ENCODE measurements around the gene TP53I13.
A peak's percentile ranks its signal among the peaks of the same experiment; 100 is the strongest.

Gene TP53I13

DNA sequence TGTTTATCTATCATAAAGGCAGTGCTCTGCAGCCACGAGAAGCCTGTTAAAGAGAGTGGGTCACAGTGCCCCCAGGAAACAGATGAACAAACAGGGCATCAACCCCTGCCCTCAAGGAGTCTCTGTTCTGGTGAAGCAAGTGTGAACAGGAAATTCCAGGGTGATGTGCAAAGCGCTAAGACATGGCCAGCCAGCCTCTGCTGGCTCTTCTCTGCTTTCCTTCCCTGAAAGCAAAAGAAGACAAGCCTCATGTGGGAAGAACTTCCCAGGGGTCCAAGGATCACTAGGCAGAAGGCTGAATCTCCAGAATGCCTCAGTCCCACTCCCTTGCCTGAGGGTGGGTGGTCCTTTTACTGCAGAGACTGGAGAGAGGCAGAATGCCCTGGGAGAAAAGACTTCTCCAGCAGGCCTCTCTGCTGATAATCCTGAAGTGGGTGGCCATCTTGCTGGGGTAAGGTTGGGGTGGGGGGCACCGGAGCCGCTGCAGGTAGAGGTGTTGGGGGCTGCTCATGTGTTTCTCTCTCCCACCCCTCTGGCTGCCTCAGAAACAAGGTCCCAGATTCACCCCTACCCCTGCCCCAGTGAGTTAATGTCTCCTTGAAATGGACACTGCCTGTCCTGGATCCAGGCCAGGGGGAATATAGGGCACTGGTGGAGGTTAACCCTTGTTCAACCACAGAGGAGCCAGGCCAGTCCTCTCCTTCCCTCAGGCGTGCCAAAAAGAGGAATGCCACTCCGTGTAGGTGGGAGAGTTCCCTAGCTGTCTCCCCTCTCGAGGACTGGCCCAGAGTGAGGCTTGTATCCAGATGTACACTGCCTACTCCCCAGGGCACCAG, 26.8 kb downstream of the TP53I13 start:
- no peak for DNase-seq

DNA sequence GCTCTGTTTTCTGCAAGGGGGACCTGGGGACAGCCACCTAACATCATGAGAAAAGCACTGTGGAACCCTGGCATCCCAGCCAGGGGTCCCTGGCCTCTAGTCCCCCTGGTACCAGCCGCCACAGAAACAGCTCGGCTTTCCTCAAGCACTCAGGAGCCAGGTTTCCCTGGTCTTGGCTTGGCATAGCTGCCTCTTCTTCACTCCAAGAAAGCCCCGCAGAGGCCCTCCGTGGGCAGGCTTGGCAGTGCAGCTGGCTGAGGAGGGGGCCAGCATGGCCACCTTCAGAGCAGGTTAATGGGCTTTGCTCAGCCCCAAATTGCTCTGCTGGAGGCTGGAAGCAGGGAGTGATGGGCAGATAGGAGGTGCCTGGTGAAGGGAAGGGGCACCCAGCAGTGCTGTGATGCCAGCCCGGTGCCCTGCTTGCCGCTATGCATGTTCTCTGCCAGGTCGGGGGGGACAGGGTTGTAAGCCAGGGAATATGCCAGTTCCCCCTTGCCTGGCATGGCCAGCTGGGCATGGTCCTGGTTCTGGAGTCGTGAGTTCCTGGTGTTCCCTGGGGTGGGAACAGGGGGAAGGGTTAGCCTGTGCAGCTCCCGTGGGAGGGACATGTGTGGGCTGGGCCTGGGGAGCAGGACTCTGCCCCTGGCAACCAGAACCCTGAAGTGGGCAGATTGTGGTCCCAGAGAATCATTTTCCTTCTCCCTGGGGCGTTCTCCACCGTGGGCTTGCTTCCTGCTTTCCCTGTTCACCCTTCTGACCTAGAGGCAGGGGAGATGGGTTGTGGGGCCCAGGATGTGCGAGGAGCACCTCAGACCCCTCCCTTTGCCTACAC, 27.7 kb downstream of the TP53I13 start:
- DNase-seq, result no peak

DNA sequence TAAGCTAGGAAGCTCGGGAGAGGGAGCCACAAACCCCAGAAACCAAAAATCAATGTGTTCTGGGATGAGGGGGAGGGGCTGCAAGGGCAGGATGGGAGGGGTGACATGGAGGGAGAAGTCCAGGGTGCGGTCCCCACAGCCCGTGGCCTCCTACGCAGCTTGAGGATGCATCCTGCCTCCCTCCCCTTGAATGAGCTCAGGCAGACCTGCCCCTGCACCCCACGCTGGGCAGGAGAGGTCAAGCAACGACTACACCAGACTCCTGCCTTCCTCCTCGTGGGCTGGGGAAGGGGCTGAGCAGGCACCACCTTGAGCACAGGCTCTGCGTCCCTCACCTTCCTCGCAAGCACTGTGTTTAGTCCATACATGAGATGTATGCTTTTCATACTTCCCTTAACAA, 28.3 kb downstream of the TP53I13 start:
- no peak for DNase-seq

DNA sequence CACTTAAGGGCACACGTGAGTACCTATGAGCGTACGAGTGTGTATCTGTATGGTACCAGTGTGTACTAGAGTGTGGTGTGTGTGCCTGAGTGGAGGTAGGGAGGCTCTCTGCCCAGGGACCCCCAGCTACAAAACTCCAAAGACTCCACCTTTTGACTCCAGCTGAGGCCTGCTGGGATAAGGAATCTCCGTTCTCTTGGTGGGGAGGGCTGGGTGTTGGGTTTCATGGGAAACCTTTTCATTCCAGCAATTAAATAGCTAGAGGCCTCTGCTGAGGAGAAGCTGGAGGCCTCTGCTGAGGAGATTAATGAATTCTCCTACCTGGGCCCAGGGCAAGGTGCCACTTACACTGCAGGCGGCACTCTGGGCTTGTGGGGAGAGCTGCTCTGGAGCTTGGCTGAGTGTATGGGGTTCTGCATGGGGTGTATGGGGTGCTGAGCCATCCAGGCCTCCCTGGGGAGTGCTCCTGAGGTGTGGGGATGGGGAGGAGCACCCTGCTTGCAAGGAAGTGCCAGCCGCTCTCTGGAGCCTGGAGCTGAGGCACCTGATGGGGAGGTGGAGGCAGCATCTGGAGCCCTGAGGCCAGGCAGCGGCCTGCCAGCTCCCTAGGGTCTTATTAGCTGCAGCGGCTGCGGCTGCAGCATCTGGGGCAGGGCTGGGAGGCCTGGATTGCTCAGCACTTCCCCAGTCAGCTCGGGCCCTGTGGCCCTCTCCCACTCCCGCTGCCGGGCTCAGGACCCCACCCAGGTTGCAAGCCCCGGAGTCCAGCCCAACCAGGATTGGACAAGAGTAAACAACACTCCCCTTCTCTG, 29.1 kb downstream of the TP53I13 start:
- no peak for DNase-seq

DNA sequence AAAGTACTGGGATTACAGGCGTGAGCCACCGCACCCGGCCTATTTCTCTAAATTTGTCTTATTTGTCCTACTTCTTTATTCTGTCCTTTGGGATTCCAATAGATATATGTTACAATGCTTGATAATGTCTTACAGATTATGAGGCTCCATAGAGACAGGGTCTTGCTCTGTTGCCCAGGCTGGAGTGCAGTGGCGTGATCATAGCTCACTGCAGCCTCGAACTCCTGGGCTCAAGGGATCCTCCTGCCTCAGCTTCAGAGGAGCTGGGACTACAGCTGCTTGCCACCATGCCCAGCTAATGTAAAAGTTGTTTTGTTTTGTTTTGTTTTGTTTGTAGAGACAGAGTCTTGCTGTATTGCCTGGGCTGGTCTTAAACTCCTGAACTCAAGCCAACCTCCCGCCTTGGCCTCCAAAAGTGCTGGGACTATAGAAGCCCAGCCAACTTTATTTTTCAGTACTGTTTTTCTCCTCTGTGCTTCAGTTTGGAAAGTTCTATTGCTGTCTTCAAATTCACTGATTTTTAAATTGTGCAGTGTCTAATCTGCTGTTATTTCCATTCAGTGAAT, 34.7 kb downstream of the TP53I13 start:
- DNase-seq, result no peak

DNA sequence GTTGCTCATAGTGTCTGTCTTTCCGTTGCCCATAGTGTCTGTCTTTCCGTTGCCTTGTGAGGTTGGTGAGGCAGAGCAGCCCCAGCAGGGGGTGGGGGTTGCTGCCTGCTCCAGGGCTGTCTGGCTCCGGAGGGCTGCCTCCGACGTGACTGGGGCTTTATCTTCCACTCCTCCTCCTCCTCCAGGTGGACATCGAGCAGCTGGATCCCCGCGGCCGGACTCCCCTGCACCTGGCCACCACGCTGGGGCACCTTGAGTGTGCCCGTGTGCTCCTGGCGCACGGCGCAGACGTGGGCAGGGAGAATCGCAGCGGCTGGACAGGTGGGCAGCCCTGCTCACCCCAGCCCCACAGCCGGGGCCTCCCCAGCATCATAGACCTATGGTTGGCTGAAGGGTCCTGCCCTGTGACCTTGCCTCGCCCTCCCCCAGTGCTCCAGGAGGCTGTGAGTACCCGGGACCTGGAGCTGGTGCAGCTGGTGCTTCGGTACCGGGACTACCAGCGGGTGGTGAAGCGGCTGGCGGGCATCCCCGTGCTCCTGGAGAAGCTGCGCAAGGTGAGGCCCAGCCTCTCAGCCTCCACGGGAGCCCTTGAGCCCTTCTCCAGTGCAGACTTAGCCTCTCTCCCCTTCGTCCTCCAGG, 39.2 kb downstream of the TP53I13 start:
- no peak for DNase-seq

DNA sequence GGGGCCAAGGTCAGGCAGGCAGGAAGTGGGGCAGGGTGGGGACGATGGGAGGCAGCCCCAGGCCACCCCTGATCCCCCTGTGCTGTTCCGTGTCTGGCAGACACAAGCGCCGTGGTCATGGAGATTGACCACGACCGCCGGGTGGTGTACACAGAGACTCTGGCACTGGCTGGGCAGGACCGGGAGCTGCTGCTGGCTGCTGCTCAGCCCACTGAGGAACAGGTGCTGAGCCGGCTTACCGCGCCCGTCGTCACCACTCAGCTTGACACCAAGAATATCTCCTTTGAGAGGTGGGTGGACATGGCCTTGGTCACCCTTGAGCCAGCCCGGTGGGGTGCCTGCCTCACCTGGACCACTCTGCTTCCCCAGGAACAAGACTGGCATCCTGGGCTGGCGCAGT, 40.5 kb downstream of the TP53I13 start:
- no peak for DNase-seq

DNA sequence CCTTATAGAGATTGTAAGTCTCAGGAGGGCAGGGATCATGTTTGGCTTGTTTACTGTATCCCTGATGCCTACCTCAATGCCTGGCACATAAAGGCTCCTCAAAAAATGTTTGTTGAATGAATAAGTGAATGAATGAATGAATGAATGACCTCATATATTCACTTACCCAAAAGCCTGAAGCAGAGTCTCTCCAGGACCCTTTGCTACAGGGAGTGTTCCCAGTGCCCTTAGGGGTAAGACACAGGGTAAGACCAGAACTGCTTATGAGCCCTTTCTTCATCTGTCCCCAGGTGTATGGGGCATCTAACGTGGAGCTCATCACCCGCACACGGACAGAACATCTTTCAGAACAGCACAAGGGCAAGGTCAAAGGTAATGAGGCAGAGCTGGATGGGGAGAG, 41.9 kb downstream of the TP53I13 start:
- DNase-seq, result no peak

DNA sequence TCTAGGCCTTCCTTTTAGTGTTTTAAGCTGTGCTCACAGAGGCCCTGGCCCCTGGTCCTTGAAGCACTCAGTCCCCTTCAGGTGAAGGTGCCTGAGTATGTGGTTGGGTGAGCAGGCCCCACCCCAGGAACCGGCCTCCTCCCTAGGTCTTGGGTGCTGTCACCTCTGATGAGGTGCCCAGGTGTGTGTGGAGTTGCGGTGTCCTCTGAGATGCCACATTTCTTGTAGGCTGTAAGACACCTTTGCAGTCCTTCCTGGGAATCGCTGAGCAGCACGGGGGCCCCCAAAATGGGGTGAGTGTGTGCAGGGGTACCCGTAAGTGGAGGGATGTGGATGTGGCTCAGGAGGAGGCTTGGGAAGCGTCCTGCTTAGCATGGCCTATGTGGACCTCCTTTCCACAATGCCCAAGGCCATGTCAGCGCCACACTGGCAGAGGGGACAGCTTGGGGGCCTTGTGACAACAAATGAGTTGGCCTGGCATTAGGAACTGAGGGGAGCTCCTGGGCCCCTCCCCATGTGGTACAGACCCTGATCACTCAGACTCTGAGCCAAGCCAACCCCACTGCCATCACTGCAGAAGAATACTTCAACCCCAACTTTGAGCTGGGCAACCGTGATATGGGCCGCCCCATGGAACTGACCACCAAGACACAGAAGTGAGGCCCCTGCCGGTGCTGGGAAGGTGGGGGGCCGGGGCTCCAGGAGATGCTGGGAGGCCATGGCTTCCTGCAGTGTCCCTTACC, 43.0 kb downstream of the TP53I13 start:
- DNase-seq, result no peak

DNA sequence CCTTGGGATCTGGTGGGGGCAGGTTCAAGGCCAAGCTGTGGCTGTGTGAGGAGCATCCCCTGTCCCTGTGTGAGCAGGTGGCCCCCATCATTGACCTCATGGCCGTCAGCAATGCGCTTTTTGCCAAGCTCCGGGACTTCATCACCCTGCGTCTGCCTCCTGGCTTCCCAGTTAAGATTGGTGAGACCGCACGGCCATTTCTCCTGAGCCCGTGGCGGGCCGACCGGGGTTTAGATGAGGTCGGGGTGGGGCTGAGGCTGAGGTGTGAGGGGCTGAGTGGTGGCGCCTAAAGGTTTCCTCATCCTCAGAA, 43.5 kb downstream of the TP53I13 start:
- no peak for DNase-seq

DNA sequence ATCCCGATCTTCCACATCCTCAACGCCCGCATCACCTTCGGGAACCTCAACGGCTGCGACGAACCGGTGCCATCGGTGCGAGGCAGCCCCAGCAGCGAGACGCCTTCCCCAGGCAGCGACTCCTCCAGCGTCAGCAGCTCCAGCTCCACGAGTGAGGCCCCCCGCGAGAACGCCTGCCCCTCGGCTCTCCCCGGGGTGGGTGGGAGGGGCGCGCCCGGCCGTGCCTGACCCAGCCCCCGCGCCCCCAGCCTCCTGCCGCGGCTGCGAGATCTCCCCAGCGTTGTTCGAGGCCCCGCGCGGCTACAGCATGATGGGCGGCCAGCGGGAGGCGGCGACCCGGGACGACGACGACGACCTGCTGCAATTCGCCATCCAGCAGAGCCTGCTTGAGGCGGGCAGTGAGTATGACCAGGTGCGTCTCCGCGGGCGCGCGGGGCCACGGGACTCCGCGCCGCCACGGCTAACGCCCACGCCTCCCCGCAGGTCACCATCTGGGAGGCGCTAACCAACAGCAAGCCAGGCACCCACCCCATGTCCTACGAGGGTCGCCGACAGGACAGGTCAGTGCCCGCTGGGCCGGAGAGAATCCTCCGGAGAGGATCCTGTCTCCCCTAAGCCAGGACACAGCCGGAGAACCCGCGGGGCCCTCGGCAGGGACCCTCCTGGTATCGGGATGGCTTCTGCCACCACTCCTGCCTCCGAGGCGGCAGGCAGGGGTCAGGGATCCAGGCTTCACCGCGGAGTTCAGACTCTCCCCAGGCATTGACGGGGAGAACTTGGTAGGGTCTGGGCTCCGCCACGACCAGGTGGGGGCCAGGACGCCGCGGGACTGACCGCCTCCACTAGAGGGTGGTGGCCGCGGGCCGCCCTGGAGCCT, 44.1 kb downstream of the TP53I13 start:
- DNase-seq, result no peak

DNA sequence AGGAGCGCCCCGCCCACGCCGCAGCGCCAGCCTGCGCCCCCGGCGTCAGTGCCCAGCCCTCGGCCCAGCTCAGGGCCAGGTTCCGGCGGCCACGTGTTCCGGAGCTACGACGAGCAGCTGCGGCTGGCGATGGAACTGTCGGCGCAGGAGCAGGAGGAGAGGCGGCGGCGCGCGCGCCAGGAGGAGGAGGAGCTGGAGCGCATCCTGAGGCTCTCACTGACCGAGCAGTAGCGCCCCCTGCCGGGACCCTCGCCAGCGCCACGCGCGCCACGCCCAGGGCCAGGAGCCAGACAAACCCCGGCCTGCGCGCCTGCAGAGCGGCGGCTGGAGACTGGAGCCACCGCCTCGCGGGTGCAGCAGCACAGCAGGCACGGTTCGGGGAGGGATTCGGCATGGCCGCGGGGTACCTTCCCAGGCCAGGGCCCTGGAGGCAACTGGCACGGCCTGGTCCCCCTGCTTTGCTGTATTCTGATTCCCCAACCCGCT, 44.9 kb downstream of the TP53I13 start:
- DNase-seq, result no peak

DNA sequence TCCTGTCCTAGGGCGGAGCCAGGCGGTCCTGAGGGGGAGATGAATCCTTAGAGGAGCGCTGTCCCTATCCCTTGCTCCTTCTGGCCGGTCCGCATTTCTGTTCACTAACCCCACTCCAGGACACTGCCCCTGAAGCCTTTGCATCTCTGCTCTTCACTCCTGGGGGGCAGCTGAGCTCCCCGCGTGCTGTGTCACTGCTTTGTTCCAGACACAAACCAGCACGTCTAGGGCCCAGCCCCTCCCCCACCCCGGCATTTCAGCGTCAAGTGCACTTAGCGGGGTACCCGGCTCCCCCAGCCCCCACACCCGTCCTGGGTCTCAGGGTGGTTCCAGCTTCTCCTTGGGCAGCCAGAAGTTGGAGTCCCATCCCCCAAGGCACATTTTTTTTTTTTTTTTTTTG, 45.4 kb downstream of the TP53I13 start:
- no peak for DNase-seq

DNA sequence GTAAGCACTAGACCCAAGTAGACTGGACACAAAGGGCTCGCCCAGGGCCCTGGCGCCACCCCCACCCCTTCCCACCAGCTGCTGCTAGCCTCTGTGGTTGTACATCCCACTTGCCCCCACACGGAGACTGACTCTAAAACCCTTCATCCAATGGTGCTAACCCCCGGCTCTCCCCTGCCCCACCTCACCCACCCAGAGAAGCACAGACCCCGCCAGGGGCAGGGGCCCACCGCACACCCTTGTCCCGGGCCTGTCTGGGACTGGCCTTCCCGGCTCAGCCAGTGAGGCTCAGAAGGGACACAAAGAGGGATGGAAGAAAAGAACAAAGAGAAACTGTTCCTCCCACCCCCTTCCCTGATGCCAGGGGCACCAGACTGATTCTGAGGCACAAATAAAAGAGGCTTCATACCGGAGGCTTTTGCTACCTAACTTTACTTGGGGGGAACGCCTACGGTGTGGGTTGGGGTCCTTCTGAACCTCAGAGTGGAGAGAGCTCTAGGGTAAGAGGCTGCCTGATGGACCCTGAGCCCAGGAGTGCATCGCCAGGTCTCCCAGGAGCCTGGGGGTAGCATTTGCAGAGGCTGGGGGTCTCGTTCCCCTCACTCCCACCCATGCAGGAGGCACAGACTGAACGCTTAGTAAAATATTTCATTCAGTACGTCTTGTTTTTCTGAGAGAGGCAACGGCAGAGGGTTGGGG, 46.0 kb downstream of the TP53I13 start:
- DNase-seq, result no peak

DNA sequence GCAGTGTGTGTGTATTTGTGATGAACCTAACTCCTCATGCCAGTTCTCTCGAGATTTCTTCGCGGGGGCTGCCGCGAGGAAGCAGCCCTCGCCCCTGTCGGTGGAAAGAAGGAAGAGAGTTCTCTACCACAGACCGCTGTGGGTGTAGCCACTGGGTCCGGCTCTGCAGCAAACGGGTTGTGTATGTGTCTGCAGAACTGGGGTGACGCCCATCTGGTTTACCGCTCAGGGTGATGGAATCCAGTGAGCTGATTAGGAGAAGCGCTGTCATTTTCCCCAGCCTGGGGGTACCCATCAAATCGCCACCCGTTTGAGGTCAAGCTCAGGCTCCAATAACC, 46.5 kb downstream of the TP53I13 start:
- peak; percentile 31 to 38 for DNase-seq

DNA sequence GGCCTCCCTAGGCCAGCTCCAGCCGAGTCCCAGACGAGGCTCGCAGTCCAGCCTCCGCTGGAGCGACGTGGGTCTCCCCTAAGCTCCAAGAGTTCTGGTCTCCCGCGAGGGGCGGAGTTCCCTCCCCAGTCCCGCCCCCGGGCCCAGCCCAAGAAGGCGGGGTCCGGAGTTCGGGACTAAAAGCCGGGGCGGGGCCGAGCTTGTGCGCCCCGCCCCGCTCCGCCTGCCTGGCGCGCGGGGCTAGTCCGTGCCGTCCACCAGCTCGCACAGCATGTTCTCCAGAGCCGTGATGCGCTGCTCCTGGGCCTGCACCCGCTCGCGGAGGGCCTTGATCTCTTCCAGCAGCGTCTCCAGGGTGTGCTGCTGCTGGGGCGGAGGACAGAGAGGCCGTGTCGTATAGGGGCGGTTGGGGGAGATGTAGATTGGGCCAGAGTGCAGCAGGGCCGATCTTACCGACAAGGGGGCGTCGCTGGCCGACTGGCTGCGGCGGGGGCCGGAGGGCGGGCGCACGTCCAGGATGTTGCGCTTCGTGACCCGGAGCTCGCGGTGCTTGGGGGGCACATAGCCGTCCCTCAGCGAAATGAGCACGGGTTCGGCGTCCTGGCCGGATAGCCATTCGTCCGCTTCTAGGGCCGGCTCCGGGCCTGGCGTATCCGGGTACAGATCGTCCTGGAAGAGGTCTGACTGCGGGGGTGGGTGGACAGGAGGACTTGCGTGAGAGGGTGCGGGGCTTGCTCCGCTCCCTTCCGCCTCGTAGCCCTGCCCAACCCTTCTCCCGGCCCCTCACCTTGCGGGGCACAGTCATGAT, 47.2 kb downstream of the TP53I13 start:
- DNase-seq, result peak; percentile 87 to 90

DNA sequence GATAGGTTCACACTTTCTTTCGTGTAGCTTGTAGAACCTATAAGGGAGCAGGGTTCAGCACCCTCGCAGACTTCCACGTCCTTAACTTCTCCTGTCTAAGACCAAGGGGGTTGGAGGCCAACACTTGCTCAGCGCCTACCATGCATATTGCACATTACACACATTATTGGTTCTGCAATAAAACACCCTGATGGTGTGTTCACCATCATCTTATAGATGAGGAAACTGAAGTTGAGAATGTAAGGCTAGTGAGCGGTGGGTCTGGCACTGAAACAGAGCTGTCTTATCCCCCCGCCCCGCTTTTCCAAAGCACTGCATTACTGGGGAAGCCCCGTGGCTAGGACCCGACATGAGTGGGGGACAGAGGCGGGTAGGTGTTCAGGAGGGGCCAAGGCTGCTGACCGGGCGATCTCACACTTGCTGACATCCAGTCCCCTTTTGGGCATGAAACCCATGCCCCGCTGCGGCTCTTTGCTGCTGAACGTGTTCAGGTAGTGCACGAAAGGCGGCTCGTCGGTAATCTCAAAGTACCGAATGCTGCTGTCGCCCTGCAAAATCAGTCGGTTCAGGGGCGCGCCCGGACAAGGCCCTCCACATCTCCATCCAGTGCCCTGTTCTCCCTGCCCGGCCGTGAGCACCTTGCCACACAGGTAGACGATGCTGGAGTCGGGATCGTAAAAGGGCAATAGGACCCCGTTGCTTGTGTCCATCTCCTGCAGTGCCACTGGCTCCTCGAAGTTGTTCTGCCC, 48.0 kb downstream of the TP53I13 start:
- no peak for DNase-seq

DNA sequence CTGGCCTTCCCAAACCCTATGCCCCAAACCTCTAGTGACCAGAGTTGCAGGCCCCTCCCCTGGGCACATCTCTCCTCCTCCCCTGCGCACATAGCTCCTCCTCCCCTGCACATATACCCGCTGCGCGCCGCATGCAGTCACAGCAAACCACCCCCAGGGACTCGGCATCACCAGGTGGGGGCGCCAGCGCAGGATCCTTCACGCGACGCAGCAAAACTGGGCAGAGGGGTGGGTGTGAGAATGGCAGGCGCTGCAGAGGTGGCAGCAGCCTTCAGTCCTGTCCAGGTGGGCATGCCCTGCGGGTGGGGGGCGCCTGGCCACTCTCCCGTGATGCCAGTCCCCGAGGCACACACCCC, 48.6 kb downstream of the TP53I13 start:
- DNase-seq, result peak; percentile 92 to 97
